HEK293 (cell line): ENCODE measurements around the gene PARP11.

Experiments used
- ATF2 ChIP-seq: fragments of 450-650 bp; formaldehyde crosslinking; IDR thresholded peaks from 2 replicates; pipeline ENCODE4 v1.5.1; 2016; ENCODE audit warnings: missing biosample characterization, missing genetic modification characterization, low read depth
- MYNN ChIP-seq: fragments of 450-650 bp; formaldehyde crosslinking; IDR thresholded peaks from 2 replicates; pipeline ENCODE4 v1.5.1; 2016; ENCODE audit warnings: missing biosample characterization, missing genetic modification characterization, borderline replicate concordance
- ZBTB8A ChIP-seq: fragments of 450-650 bp; formaldehyde crosslinking; IDR thresholded peaks from 2 replicates; pipeline ENCODE4 v1.5.1; 2016; ENCODE audit warnings: missing biosample characterization, missing genetic modification characterization
- ZNF248 ChIP-seq: fragments of 450-650 bp; formaldehyde crosslinking; IDR thresholded peaks from 2 replicates; pipeline ENCODE4 v1.5.1; 2017; ENCODE audit warnings: missing biosample characterization, missing genetic modification characterization
- ZNF350 ChIP-seq: fragments of 450-650 bp; formaldehyde crosslinking; IDR thresholded peaks from 2 replicates; pipeline ENCODE4 v1.5.0; 2017; ENCODE audit warnings: missing biosample characterization, mild to moderate bottlenecking, missing genetic modification characterization
- ZNF416 ChIP-seq: fragments of 450-650 bp; formaldehyde crosslinking; IDR thresholded peaks from 2 replicates; pipeline ENCODE4 v1.5.1; 2016; ENCODE audit warnings: missing biosample characterization, missing genetic modification characterization
- TF ChIP-seq, protein P1 (sequence below): fragments of 450-650 bp; formaldehyde crosslinking; IDR thresholded peaks from 2 replicates; pipeline ENCODE4 v1.5.1; 2016; ENCODE audit warnings: missing biosample characterization, missing genetic modification characterization
- TF ChIP-seq, protein P2 (sequence below): fragments of 450-650 bp; formaldehyde crosslinking; IDR thresholded peaks from 2 replicates; pipeline ENCODE4 v1.5.1; 2017; ENCODE audit warnings: missing biosample characterization, mild to moderate bottlenecking, missing genetic modification characterization, moderate library complexity

DNA sequence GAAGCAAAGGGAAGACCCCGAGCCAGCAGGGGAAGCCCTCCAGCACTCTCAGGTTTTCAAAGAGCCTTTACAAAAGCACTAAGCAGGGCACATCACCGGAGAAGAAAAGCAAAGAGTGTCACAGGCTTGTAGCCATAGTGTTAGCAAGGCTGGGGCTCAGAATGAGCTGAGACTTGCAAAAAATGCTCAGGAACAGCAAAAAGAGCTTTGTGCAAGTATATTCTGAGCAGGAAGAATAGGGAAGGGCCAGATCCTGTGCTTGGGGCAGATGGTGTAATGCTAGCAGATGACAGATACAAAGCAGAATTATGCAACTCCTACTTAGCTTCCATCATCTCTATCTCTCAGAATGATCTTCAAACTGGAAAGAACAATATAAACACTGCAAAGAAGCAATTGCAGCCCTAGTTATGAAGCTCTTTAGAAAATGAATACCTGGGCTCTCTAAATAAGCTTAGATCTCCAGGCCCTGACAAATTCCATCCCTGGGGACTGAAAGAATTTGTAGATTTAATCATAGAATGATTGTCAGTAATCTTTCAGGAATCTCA lies 23.7 kb upstream of the PARP11 start:
- TF ChIP-seq ZNF248 (tag by site-specific recombination) (no peak), ZNF416 (tag by site-specific recombination) (no peak), ZBTB8A (tag by site-specific recombination) (no peak), ATF2 (no peak), ZNF350 (tag by site-specific recombination) (no peak), MYNN (tag by site-specific recombination) (no peak)
- TF ChIP-seq, protein P1, sequence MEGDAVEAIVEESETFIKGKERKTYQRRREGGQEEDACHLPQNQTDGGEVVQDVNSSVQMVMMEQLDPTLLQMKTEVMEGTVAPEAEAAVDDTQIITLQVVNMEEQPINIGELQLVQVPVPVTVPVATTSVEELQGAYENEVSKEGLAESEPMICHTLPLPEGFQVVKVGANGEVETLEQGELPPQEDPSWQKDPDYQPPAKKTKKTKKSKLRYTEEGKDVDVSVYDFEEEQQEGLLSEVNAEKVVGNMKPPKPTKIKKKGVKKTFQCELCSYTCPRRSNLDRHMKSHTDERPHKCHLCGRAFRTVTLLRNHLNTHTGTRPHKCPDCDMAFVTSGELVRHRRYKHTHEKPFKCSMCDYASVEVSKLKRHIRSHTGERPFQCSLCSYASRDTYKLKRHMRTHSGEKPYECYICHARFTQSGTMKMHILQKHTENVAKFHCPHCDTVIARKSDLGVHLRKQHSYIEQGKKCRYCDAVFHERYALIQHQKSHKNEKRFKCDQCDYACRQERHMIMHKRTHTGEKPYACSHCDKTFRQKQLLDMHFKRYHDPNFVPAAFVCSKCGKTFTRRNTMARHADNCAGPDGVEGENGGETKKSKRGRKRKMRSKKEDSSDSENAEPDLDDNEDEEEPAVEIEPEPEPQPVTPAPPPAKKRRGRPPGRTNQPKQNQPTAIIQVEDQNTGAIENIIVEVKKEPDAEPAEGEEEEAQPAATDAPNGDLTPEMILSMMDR (tag by site-specific recombination): no peak
- TF ChIP-seq, protein P2, sequence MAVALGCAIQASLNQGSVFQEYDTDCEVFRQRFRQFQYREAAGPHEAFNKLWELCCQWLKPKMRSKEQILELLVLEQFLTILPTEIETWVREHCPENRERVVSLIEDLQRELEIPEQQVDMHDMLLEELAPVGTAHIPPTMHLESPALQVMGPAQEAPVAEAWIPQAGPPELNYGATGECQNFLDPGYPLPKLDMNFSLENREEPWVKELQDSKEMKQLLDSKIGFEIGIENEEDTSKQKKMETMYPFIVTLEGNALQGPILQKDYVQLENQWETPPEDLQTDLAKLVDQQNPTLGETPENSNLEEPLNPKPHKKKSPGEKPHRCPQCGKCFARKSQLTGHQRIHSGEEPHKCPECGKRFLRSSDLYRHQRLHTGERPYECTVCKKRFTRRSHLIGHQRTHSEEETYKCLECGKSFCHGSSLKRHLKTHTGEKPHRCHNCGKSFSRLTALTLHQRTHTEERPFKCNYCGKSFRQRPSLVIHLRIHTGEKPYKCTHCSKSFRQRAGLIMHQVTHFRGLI (tag by site-specific recombination): no peak
